Esophagus muscularis mucosa (tissue), 4 donors: ENCODE data around the gene EGLN3.

Experiments used
- CTCF ChIP-seq, 3 experiments: fragments of 200-600 bp in 2 of 3; fragments of 450-650 bp in 1 of 3; sonication (generic) in 2 of 3; IDR thresholded peaks; one replicate each; pipeline ENCODE4 v1.5.1; 2017 to 2019; ENCODE audit warnings: antibody characterized with exemption in 3 of 3, mild to moderate bottlenecking in 2 of 3, moderate library complexity in 1 of 3
- EP300 ChIP-seq: sonication (generic); formaldehyde crosslinking; IDR thresholded peaks from one replicate; pipeline ENCODE4 v1.6.1; 2017; ENCODE audit warnings: antibody characterized with exemption
- POLR2A ChIP-seq: fragments of 450-650 bp; IDR thresholded peaks from one replicate; pipeline ENCODE4 v1.6.1; 2017; ENCODE audit warnings: antibody characterized with exemption, moderate library complexity, mild to moderate bottlenecking, low read depth
- POLR2AphosphoS5 ChIP-seq, 2 donors: sonication (generic); formaldehyde crosslinking; IDR thresholded peaks; one replicate each; pipeline ENCODE4 v1.6.1; 2017; ENCODE audit warnings: antibody characterized with exemption in 2 of 2

GRCh38 chr14:33918256-33918655, 32.6 kb downstream of the EGLN3 start:
- TF ChIP-seq CTCF (IDR thresholded peaks at IDR 0.05) (no peak), POLR2AphosphoS5 (IDR thresholded peaks at IDR 0.05) (no peak), POLR2A (no peak), EP300 (no peak)
